Stimulated activated CD4-positive, alpha-beta T cell treated with anti-CD3 and anti-CD28 coated beads, Interleukin-15, amount 100 ng/mL, for 24 hours (primary cell): ENCODE data around the gene EXOC1.
A peak's percentile ranks its signal among the peaks of the same experiment; 100 is the strongest.

ENCODE experiments used
- DNase-seq: peaks from one replicate; pipeline ENCODE4 v3.0.0-alpha.2; 2020

Gene EXOC1

DNA sequence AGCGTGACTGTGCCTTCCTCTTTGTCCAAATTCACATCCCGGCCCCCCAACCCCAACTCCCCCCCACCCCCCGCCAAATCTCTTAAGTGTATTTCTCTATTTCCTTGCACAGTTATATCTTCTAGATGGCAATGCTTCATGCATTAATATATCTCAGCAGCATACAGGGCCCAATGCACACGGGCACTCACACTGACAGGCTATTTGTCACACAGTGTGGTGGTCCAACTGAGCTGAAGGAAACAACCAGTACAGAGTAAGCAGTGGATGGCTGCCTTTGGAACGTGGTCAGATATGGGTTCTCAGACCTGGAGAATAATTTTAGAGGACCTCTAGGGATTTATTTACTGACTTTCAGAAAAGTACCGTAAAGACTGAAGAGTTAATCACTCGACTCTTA, 681 bp downstream of the EXOC1 start:
- no peak for DNase-seq

DNA sequence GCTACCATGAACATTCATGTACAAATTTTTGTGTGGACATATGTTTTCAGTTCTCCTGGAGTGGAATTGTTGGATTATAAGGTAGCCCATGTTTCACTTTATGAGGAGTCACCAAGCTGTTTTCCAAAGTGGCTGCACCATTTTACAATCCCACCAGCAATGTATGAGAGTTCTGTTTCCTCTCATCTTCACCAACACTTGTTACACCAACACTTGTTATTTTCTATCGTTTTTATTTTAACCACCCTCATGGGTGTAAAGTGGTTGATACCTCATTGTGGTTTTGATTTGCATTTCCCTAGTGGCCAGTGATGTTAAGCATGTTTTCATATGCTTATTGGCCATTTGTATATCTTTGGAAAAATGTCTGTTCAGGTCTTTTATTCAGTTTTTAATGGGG, 4.1 kb downstream of the EXOC1 start:
- DNase-seq, result no peak

DNA sequence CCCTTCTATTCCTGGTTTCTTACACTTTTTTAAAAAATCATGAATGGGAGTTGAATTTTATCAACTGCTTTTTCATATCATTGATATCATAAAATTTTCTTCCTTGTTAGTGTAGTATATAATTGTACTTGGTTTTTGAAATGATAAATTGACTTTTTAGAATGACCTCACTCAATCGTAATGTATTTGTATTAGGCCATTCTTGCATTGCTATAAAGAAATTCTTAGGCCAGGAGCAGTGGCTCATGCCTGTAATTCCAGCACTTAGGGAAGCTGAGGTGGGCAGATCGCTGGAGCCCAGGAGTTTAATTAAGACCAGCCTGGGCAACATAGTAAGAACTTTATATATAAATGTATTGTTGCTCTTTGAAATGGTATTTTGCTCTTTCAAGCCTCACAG, 6.3 kb downstream of the EXOC1 start:
- no peak for DNase-seq

DNA sequence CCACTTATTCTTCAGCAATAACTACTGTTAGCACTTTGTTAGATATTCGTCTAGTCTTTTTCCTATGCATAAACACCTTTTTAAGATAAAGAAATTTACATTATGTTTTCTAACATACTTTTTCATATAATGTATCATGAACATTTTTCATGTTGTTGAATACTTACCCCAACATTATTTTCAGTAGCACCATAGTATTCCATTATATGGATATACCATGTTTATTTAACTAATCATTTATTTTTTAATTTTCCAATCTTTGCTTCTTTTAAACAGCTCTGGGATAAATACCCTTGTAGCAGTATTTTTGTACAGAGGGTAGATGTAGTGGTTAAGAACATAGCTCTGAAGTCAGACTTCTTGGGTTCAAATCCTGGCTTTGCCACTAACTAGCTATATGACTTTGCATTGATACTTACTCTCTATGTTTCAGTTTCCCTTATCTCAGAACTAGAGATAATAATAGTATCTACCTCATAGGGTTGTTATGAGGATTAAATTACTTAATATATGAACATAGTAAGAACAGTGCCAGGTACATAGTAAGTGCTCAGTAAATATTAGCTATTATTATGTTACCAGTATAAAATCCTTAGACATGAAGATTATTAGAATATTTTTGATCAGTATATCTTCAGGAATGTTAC, 11.3 kb downstream of the EXOC1 start:
- DNase-seq, result no peak

DNA sequence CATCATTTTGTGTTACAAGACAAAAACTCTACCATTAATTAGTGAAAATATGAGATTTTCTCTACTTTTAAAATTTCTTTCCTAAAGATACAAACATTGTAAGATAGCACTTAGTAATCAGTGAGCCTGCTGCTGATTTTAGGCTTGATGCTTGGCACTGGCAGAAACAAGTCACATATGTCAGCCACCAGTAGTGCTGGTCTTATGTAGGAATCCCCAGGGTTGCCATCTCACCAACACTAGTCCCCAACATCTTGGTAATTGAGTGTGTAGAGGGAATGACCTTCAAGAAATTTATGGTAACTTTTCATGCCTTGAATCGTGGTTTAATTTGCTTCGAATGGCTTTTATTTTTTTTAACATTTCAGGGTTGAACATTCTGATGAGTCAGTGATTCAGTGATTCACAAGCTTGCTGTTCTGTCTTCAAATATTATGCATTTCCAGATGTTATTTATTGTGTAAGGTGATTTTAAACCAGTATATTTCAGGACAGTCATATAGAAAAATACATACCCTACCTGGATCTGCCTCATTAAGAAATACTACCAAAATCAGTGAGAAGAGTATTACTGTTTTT, 11.9 kb downstream of the EXOC1 start:
- no peak for DNase-seq

DNA sequence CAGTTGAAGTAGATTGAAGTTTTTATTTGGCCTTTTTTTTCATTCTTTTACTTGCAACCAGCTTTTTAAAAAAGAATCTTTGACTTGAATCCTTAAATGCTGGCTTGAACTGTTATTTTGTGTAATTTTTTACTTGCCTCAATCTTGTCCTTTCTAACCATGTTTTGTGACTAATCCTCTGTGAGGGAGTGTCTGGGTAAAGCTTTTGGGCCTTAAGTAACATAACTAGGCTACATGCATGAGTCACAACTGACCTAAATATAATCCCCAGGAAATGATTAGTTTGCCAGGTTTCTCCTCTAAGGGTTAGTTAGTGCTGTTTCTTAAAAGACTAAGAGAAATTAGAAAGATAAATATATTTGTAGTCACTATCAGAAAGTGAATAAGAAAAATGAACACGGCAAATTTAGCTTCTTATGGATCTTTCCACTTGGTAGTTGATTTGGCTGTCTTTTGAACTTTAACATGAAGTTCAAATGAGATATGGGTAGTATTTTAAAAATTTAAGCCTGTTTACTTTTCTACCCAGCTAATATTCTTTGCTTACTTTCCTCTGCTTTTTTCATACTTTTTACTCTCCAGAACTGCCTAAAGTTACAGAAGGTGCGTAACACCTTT, 13.0 kb downstream of the EXOC1 start:
- DNase-seq, result no peak

DNA sequence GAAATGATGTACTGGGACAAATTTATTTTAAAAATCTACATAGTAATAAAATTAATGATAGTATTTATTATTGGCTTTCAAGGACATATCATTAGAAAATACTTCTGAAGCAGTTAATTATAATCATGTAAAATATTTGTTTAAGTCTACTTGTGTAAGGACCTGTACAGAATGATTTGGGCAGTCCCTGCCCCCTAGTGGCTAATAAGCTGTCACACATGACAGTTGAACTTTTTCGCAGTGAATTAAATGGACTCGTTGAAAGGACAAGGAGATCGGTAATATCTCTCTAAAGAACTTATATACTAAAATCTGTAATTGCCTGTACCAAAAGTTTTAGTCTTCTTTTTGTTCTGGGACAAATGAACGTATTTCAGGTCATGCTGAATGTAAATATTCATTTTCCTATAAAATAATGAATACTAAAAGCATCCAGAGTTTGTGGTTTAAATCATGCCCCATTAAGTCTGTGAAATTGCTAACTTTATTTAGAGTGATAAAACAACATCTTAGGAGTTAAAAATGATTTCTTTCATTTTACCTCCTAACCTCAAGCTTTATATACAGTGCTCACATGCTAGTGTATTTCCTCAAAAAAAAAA, 13.6 kb downstream of the EXOC1 start:
- DNase-seq, result peak; percentile 16

DNA sequence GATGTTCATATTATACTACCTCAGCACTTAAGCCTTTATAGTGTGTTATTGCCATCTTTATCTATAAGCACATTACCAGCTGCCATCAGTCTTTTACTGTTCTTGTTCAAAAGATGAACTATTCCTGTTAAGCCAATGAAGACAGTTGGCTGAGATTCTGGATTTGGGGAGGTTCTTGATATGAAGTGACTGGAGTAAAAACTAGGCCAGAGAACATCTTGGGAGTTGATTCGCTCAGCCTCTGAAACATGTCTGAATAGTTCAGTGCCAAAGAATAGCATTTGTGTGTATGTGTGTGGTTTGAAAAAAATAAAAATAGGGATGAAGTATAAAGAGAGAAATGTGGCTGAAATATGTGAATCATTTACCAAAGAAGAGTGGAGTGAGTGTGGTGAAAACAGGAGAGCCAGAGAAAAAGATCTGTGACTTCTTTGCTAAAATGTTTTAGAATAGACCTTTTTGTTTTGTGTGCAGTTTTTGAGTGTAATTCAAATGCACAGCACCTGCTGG, 15.2 kb downstream of the EXOC1 start:
- DNase-seq, result no peak

DNA sequence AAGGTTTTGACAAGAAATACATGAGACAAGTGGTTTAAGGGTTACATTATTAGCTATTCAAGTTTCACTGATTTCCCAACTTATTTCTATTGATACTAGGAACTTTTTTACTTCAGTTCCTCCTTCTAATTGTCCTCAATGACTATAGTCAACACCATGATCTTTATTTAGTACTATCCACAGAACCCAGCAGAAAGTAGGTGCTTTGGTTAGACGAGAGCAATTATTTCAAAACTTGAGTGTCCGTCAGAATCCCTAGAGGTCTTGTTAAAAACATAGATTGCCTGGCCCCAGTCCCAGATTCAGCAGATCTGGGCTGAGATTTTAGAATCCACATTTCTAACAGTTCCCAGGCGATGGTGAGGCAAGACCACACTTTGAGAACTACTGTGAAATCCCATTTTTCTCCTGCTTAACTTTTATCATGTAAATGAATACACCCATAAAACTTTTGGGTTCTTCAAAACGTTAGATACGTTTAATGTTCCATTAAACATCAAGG, 17.9 kb downstream of the EXOC1 start:
- DNase-seq, result no peak

DNA sequence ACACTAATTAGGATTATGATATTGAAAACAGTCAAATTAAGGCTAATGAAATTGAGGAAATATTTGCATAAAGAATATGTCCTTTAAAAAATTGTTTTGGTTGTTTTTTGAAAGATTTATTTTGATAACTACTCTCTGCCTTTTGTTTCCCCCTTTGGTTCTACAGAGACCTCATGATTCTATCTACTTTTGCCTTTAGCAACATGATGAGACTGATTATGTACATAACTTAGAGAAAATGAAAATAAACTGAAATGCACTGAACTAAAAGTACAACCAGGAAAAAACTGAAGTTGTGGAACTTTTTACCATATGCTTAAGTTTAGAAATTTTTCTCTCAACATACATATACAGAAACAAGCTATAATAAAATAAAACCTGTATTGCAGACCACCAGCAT, 21.4 kb downstream of the EXOC1 start:
- DNase-seq, result no peak

DNA sequence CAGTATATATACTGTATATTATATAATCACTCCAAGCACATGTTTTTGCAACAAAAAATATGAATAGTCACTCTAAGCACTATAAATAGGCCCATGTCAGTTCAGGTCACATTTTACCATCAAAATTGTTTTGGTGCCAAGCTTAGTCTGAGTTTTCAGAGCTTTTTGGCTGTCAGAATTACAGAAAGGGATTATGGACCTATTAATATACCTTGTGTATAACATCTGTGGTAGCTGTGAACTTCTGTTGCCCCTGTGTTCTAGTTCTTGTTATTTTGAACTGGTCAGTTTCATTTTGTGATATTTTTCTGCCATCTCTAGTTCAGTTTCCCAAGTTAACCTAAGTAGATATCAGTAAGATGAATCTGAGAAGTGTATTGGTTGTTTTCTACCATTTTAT, 22.9 kb downstream of the EXOC1 start:
- DNase-seq, result no peak

DNA sequence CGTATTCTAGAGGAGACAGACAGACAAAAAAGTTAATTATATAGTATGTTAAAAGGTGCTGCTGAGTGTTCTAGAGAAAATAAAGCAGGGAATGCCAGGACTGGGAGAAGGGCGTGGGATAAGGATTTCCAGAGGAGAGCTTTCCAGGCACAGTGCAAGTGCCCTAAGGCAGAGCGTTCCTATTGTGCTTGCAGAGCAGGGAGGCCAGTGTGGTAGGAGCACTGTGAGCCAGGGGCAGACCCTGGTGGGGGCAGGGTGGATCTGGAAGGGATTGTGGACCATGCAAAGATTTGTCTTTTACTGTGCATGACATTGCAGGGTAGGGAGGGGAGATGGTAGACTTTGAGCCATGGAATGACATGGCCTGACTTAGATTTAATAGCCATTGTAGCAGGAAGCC, 25.8 kb downstream of the EXOC1 start:
- no peak for DNase-seq

DNA sequence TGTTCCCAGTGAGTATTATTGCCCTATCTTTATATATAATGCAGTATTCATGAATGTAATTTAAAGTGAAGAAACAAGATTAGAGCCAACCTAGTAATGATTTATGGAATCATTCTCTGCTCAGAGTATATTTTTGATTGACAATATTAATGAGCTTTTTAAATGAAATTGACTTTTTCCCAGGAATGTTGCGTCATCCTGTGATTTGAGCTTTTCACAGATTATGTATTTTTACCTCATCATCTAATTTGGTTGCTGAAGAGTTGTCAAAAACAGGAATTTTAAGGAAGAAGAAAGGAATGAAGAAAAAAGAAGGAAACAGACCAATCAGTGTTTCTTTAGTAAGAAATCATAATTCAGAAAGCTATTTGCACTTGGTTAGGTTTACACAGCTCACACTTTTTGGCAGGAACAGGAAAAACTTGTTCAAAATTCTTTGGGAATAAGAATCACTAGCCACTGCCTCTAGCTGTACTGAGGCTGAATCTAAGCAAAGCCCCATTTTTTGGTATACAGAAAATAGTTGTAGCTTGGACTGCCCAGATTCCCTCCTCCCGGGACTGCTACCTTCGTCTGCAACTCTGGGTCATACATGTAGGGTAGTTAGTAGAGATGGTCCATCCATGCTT, 27.3 kb downstream of the EXOC1 start:
- DNase-seq, result no peak

DNA sequence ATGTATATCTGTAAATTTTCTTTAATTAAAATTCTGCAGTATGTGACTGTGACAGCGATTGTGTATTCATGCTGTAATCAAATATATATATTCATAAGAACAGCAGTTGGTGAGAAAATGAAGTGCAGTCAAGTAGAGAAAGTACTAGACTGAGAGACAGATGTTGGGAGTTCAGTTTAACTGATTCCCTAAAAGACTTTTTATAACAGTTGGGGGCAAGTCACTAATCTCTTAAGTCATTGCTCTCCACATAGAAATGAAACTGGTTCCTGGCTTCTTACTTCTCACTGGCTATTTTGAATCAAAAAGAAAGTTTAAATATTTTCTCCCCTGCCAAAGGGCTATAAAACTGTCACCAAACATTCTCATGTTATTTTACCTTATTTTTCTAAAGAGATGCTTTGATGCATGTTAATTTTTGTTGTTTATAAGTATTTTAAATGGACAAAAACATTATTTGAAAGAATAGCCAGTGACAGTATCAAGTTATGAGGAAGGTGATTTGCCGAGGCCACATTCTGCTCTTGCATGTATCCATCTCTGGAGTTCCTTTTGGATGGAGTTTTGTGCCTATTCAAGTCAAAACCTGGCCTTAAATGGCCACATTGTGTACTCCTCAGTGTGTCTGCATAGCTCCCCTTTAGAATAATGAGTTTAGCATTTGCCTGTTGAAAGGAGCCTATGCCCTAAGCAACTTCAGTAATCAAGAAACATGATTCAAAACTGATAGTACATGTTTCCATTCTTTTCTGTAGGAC, 30.8 kb downstream of the EXOC1 start:
- no peak for DNase-seq

DNA sequence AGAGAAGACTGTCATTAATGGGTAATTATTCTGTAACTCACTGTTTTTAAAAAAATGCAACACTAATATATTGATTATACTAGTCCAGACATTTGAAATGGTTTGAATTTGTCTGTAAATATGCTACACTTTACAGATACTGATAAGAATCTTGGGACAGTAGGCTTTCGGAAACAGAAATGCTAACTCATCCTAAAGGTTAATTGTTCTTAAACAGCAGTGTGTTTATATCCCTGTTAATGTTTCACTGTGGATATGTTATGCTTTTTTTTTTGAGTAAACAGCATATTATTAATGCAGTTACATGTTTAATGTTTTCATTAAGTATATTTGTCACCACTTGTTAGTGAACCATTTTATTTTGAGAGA, 31.4 kb downstream of the EXOC1 start:
- no peak for DNase-seq

DNA sequence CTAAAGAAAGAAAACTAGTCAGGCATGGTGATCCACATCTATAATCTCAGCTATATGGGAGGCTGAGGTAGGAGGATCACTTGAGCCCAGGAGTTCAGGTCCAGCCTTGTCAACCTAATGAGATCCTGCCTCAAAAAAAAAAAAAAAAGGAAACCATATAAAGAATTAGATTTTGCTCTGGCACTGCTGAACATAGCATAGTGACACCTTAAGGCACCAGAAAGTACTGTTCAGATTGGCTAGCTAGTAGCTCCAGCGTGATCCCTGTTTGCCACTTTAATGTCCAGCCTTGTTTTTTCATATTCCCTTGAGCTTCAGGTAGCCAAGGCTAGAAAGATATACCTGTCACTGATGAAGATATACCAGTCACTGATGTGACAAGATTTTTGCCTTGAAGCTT, 34.1 kb downstream of the EXOC1 start:
- DNase-seq, result no peak

DNA sequence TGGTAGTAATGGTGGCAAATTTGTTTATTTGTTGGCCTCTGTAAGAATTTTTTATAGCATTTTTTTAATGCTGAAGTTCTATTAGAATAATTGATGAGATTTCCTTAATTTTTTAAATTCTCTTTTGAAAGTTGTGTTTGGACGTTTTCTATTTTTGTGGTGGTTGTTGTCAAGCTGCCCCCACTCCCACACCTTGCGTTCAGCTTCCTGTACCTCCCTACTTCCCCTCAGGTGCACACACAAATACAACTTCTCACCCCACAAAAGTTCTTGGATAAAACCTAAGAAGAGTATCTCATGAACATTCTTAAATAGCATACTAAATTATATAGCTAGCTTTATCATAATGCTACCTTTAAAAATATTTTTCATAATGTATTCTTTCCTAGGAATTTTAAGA, 38.7 kb downstream of the EXOC1 start:
- DNase-seq, result no peak

DNA sequence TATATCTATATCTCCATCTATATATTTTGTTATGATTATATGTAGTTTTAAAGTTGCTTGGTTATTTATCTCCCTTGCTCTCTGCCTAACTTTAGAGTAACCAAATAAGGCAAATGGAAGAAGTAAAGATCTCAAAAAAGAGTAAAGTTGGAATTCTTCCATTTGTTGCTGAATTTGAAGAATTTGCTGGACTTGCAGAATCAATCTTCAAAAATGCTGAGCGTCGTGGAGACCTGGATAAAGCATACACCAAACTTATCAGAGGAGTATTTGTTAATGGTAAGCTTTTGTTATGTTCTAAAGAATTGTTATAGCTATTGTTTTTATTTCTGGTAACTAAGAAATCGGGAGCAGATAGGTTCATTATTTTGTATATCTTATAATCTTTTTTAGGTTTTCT, 43.2 kb downstream of the EXOC1 start:
- no peak for DNase-seq

DNA sequence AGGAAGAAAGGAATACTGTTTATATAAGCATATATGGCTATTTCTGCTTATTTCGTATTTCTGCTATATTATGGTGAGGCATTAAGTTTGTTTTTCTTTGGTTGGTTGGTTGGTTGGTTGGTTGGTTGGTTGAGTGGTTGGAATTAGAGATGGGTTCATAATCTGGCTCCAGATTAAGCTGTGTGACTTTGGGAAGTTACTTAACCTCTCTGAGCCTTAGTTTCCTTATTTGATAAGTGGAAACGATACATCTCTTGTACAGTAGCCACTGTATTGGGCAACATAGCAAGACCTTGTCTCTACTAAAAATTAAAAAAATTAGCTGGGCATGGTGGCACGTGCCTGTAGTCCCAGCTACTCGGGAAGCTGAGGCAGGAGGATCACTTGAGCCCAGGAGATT, 49.2 kb downstream of the EXOC1 start:
- no peak for DNase-seq

DNA sequence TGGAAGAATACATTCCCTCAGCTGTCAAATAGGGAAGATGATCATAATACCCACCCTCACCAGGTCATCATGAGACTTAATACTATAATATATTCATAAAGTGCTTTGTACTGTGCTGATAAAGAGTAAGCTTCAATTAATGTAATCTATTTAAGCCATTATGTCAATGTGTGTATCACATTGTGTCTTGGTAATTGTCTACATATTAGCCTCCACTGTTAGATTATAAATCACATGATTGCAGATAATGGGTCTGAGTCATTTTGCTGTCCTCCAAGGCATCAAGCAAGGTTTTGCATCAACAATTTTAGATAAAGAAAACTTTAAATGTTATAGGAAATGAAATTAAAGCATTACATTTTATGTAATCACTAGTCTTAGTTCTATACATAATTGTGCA, 50.1 kb downstream of the EXOC1 start:
- no peak for DNase-seq

DNA sequence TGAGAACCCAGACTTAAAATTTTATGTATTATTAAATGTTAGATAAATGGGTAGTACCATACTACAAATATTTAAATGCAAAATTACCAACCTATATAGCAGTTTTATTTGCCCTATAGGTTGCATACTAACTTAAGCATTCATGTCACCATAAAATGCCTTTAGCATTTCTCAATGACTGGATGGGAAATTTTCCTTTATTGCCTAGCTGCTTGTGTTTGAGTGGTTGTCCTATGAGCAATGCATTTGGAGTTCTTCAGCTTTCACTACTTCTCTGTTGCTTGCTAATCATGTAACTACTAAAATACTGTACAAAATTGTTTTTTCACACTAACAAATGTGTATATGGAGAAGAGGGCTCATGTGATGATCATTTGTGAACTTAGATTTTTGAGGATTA, 51.1 kb downstream of the EXOC1 start:
- DNase-seq, result no peak

DNA sequence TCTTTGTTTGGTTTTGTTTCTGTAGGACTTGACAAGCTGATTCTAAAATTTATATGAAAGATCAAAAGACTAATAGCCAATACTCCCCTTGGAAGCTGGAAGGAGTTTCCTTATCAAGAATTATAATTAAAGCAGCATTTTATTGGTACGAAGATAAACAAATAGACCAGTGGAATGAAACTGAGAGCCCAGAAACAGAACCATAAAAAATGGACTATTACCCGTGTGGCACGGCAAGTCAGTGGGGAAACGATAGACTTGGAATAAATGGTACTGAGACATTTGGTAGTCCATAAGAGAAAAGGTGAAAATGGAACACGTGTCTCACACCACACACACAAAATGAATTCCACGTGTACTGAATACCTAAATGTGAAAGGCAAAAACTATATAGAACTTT, 52.9 kb downstream of the EXOC1 start:
- DNase-seq, result no peak

DNA sequence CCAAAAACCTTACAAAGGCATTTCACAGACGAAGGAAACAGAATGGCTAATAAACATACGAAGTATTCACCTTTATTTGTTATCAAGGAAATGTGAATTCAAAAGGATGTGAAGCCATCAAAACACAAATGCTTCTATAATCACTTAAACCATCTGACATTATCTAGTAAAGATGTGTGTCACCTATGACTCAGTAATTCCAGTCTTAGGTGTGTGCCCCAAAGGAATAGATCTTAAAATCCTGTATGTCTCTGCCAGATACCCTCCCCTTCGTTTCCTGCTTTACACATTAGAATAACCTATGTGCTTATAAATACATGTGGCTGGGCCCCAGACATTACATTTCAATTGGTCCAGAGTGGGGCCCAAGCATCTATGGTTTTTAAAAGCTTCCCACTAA, 53.5 kb downstream of the EXOC1 start:
- DNase-seq, result peak; percentile 2
